HG03432 (cell line): ENCODE data around the gene TNFRSF14.

Experiments used
- ATAC-seq: cut with Tn5 transposase; IDR thresholded peaks from one replicate; pipeline ENCODE4 v1.9.1; 2021; ENCODE audit warnings: mild to moderate bottlenecking, moderate library complexity; ENCODE audit not compliant: unreplicated experiment

The TNFRSF14 gene

GRCh38 chr1:2597441-2598328 is 41.5 kb downstream of the TNFRSF14 start:
- ATAC-seq = no peak

- ATAC-seq = no peak
Observed at GRCh38 chr1:2598329-2598931, 42.3 kb downstream of the TNFRSF14 start.

- no peak for ATAC-seq
Observed at GRCh38 chr1:2601721-2602303, 45.6 kb downstream of the TNFRSF14 start.

DNA sequence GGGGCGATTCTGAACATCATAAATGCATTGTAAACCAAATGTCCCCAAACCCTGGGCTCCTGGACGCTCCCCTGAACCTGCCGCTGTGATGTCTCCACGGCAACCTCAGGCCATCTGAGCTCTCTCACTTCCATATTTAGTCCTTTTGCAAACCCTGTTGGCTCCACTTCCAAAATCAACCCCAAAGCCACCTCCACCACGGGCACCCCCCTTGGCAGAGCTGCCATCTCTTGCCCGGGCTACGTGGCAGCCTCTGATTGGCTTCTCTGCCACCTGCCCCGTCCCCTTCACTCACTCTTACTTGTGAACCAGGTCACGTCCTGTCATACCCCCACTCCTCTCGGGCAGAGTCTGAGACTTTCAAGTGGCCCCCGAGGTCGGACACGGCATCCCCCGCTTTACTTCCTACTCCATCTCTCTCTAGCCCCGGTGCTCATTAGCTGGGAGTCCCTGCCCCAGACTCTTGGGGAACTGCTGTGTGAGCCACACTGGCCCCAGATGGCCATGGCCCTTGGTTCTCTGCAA is 46.2 kb downstream of the TNFRSF14 start:
- ATAC-seq = no peak

- ATAC-seq = no peak
Observed at GRCh38 chr1:2602866-2603520, 46.8 kb downstream of the TNFRSF14 start.

DNA sequence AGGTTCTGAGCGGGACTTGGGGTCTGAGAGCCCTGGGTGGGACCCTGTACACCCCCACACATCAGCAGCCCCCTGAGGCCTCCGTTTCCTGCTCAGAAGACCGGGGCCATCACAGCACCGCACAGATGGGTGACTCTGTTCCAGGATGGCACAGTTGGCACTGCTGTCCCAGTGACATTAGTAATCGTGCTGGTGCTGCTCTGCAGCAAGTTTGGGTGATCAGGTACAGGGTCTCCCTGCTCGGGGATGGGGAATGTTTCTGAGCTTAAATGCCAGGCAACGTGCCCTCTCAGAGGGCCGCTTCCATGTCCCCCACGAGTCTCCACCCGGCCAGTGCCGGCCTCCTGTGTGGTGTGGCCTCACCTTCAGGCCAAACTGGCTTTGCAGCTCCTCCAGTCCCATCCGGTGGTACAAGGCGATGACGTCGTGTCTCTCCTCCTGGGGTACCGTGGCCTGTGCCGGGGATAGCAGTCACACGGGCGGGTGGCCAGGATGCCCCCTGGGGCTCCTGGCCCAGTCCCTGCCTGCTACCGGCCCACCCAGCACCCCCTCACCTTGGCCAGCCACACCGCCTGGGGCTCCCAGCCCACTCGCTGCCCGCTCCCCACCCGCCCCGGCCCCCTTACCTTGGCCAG is 47.5 kb downstream of the TNFRSF14 start:
- no peak for ATAC-seq

DNA sequence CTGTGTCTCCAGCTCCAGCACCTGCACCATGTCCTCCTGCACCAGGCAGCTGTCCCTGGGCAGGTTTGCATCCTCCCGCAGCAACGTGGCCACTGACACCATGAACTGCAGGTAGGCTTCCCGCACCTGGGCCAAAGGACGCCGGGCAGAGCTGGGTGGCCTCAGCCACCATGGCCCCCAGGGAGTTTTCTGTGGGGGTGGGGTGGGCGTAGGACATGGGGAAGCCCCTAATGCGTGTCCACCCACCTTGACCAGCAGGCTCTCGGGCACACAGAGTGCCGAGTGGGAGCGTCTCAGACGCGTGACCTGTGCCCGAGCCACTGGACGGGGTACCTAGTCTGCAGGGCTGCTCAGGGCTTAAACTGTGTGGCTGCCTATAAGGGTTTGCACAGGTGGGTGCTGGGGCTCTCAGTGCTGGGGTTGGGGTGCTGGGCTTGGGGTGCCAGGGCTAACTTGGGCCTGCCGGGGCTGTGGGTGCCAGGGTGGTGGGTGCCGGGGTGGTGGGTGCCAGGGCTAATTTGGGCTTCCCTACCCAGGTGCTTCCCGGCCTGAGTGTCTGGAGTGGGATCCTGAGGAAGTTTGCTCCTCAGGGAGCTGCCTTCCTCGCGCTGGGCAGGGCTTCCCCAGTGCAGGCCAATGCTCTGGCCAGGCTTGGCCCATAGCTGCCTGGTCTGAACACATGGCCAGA is 48.1 kb downstream of the TNFRSF14 start:
- no peak for ATAC-seq

DNA sequence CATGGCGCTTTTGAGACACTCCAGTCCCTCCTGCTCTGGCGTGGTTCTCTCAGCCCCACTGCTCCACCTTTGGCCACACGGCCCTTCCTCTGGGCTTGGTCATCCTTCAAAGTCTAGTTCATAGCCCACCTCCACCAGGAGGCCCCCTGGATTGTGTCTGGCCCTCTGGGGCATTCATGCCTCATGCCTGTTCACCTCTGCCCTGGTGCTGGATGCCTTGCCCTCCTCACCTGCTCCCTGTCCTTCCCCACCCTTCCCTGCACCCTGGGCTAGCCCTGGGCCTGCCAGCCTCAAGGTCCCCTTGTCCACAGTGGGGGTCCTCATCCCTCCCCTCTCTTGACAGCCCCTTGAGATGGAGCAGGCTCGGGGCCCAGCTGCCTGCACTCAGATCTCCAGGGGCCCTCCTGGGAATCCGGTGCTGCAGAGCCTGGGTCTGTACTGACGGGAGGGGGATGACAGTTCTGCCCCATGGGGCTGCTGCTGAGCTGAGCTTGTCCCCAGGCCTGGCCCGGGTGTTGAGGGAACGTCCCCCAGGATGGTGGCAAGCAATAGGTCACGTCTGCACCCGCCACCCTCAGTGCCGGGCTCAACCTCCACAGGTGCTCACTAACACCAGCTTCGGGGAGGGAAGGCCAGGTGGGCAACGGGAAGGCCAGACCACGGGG is 48.8 kb downstream of the TNFRSF14 start:
- no peak for ATAC-seq

GRCh38 chr1:2605509-2606395 is 49.6 kb downstream of the TNFRSF14 start:
- ATAC-seq = no peak

DNA sequence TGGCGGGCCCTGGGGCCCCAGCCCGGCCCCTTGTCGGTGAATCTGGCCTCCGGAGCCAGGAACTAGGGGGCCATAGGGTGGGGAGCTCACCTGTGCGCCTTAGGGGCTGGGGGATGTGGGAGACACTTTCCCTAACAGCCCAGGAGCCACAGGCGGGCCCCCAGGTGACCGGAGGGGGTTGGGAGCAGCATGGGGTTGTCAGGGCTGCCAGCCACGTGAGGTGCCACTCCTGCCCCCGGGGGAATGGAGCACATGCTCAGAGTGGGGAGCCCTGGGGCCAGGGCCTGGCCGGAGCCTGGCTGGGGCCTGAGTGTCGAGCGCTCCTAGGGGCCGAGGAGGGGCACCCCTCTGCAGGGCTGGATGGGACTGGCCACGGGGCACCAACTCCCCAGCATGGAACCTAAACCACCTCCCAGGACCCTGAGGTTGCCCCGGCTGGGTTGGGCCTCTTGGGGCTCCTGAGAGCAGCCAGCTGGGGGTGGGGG is 50.3 kb downstream of the TNFRSF14 start:
- no peak for ATAC-seq

GRCh38 chr1:2606881-2607621 is 50.9 kb downstream of the TNFRSF14 start:
- no peak for ATAC-seq

- ATAC-seq = no peak
Observed at GRCh38 chr1:2607641-2608091, 51.5 kb downstream of the TNFRSF14 start.

DNA sequence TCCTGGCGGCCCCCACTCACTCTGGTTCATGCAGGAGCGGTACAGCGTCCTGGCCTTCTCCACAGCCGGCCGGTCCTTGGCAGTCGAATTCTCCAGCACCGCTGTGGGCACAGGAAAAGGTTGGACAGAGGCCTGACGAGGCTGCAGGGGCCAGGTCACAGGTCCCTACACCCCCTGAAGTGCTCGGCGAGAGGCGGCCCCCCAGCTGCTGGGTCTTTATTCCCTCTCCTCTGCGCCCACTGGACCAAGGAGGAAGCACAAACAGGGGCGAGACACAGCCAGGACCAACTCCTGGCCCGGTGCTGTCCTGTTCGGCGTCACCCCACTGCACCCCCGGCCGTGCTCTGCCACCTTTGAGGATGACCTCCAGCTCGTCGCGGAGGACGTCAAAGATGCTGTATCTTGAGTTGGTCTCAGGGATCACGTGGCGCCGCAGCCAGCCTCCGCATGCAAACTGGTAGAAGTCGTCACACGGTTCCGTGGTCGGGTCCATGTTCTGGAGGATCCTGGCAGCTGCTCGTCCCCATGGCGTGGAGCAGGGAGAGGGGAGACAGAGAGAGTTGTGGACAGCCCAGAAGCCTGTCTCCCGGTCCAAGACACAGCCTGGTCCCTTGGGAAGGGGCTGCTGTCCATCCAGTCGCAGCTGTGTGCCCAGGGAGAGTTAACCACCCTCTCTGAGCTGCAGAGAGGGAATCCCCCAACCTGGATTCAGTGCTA is 53.3 kb downstream of the TNFRSF14 start:
- no peak for ATAC-seq

DNA sequence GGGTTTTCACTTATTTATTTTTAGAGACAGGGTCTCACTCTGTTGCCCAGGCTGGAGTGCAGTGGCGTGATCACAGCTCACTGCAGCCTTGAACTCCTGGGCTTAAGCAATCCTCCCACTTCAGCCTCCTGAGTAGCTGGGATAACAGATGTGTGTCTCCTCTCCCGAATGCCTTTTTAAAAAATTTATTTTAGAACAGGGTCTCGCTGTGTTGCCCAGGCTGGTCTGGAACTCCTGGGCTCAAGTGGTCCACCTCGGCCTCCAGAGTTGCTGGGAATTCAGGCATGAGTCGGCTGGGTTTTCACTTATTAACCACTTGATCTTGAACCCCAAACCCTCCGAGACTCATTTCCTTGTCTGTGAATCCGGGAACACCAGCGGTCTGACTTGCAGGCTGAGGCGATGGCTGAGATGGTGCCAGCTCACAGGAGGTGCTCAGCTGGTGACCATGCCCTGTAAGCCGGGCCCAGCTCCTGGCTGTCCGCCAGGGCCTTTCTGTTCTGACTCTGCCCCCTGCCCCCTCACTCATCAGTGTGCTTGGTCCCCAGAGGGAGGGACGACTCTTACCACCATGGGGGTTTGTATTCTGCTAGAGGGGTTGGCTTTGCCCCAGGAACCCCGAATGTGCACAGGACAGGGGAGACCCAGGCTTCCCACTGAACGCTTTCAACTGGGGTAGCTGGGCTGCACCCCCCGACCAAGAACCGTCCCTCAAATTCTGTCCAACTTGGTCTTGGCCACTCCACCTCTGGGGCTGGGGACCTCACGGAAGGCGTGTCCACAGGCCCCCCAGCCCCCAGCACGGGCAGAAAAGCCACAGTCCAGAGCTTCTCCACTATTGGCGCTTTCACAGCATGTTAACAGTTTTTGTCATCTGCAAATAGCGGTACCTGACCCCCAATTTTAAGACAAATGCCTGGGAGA is 54.1 kb downstream of the TNFRSF14 start:
- ATAC-seq = no peak

DNA sequence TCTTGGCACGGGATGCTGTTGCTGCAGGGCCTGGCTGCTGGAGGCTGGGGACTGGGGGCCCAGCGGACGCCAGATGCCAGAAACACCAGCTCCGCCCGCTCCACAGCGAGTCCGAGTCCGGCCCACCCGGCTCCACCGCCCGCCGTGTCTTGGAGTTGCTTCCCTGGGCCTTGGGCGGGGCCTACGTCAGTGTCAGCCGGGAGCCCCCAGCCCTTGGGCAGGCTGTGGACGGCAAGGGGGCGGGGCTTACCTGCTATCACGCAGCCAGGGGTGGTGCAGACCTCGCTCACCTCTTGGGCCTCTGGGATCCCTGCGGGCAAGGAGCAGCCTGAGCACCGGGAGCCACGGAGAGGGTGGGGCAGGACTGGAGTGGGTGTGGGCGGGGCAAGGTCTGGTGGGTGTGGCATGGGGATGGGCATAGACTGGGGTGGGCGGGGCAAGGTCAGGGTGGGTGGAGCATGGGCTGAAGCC is 54.9 kb downstream of the TNFRSF14 start:
- ATAC-seq = no peak
